Thyroid gland (tissue), 4 donors: ENCODE data around the gene DLGAP4. TPM values are rescaled to one million over a fixed set of nuclear protein-coding genes. Genes with fewer than 3 reads are reported as not detected.

Experiments
- DNase-seq, 2 donors: peaks; one replicate each; pipeline ENCODE4 v3.0.0-alpha.2; 2019
- H3K27ac ChIP-seq, 3 donors: fragments of 200-600 bp; sonication (generic); 1 replicate in 2 of 3; 2 replicates in 1 of 3; pipeline ENCODE4 v1.5.1; 2016 to 2019; ENCODE audit warnings: mild to moderate bottlenecking in 1 of 3, moderate library complexity in 1 of 3
- H3K27me3 ChIP-seq: fragments of 200-600 bp; sonication (generic); one replicate; pipeline ENCODE4 v1.5.1; 2019
- H3K36me3 ChIP-seq, 2 donors: fragments of 200-600 bp; sonication (generic); one replicate each; pipeline ENCODE4 v1.5.1; 2016 to 2019
- H3K4me1 ChIP-seq, 2 donors: fragments of 200-600 bp; sonication (generic); one replicate each; pipeline ENCODE4 v1.5.1; 2017 to 2019
- H3K4me3 ChIP-seq, 3 donors: fragments of 200-600 bp; sonication (generic); replicated peaks in 1 of 3; 1 replicate in 2 of 3; 2 replicates in 1 of 3; pipeline ENCODE4 v1.5.1; 2016; ENCODE audit warnings: mild to moderate bottlenecking in 1 of 3
- H3K9me3 ChIP-seq: fragments of 200-600 bp; sonication (generic); one replicate; pipeline ENCODE4 v1.5.1; 2017
- POLR2A ChIP-seq, 2 donors: fragments of 450-650 bp; IDR thresholded peaks; one replicate each; pipeline ENCODE4 v1.6.1; 2017; ENCODE audit warnings: antibody characterized with exemption in 2 of 2, mild to moderate bottlenecking in 2 of 2, moderate library complexity in 1 of 2
- WGBS, 2 donors: methylation state at CpG; one replicate each; pipeline ENCODE4 v1.1.5; 2017; 5-methylcytosine and 5-hydroxymethylcytosine counted together
- intact Hi-C: fragments of 100-400 bp; cut with DNase I; formaldehyde crosslinking; loops from one replicate; pipeline ENCODE4 v1.15.1; 2023
- total RNA-seq, 4 donors: library from RNA; depleted of rRNA; stranded (reverse); fragments of >200 nt; gene quantifications; one replicate each; pipeline ENCODE4 v1.2.3, GENCODE V29; 2016
- TF ChIP-seq, protein P1 (sequence below), 6 experiments: fragments of 200-600 bp in 3 of 6; fragments of 450-650 bp in 3 of 6; sonication (generic) in 3 of 6; IDR thresholded peaks; one replicate each; pipeline ENCODE4 v1.5.1; 2016 to 2019; ENCODE audit warnings: antibody characterized with exemption in 6 of 6, mild to moderate bottlenecking in 2 of 6, inconsistent platforms in 1 of 6, moderate library complexity in 1 of 6

DLGAP4 gene
- total RNA-seq, 4 donors from 2014 or later, result 29.3 to 52.4 (median 41.5) TPM

DNA sequence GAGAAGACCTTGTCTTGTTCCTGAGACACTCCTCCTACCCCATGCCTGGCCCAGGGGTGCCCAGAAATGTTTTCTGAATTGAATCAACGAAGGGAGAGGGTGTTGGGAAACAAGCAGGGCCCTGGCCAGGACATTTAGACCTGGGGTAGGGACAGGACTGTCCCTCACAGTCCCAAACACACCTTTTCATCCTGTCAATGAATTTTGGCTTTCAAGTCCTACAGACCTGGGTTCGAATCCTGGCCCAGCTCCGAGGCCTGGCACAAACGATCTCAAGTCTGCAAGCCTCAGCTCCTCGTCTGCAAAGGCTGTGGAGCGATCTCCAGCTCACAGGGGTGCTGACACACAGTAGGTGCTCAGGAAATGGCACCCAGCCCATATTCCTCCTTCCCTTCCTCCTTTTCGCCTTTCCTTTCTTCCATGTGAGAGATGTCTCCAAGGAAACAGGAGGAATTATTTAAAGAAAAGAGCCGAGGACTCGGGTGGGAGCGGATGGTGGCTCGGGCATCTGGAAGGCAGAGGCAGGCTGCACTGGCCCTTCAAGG, 7.3 kb upstream of the DLGAP4 start:
- Histone ChIP-seq H3K36me3 (no peaks in the 10 kb centered on the region), H3K4me3 (no peak overlapping the region), H3K4me1 (no peaks in the 10 kb centered on the region), H3K27me3 (peaks cover under 1% of the 10 kb centered on the region), H3K27ac (no peak overlapping the region), H3K9me3 (no peaks in the 10 kb centered on the region)
- intact Hi-C loops, result no loop called here
- TF ChIP-seq, protein P1, sequence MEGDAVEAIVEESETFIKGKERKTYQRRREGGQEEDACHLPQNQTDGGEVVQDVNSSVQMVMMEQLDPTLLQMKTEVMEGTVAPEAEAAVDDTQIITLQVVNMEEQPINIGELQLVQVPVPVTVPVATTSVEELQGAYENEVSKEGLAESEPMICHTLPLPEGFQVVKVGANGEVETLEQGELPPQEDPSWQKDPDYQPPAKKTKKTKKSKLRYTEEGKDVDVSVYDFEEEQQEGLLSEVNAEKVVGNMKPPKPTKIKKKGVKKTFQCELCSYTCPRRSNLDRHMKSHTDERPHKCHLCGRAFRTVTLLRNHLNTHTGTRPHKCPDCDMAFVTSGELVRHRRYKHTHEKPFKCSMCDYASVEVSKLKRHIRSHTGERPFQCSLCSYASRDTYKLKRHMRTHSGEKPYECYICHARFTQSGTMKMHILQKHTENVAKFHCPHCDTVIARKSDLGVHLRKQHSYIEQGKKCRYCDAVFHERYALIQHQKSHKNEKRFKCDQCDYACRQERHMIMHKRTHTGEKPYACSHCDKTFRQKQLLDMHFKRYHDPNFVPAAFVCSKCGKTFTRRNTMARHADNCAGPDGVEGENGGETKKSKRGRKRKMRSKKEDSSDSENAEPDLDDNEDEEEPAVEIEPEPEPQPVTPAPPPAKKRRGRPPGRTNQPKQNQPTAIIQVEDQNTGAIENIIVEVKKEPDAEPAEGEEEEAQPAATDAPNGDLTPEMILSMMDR (IDR thresholded peaks at IDR 0.05), result no peak
- TF ChIP-seq POLR2A (IDR thresholded peaks at IDR 0.05), result no peak
- no peak for DNase-seq
- WGBS, 2 donors, result 79 to 84% methylated on average over 11 of the region's 11 CpGs

DNA sequence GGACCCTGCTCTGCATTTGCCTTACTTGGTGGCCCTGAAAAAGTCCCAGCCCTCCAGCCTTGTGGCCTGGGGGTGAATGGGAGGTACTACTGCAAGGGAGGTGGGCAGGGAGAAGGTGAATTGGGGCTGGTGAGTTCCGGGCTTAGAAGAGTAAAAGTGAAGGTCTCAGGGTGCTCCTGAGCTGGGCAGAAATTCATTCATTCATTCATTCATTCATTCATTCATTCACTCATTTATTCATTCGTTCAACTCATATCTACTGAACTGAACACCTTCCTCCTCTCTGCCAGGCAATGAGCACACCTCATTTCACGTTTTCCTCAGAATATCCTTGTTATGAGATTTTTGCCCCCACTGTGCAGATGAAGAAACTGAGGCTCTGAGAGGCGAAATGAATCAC, 6.7 kb upstream of the DLGAP4 start:
- TF ChIP-seq, protein P1 (IDR thresholded peaks at IDR 0.05), result no peak
- no peak for TF ChIP-seq POLR2A (IDR thresholded peaks at IDR 0.05)
- intact Hi-C loops, result no loop called here
- H3K4me3 ChIP-seq, result no peak overlapping the region
- H3K27me3 ChIP-seq, result peaks cover 4% of the 10 kb centered on the region
- DNase-seq, result no peak
- H3K27ac ChIP-seq, result no peak overlapping the region
- H3K4me1 ChIP-seq, result no peaks in the 10 kb centered on the region
- WGBS, 2 donors, result 78 to 88% methylated on average over 4 of the region's 4 CpGs
- H3K36me3 ChIP-seq, result no peaks in the 10 kb centered on the region
- no peaks in the 10 kb centered on the region for H3K9me3 ChIP-seq

DNA sequence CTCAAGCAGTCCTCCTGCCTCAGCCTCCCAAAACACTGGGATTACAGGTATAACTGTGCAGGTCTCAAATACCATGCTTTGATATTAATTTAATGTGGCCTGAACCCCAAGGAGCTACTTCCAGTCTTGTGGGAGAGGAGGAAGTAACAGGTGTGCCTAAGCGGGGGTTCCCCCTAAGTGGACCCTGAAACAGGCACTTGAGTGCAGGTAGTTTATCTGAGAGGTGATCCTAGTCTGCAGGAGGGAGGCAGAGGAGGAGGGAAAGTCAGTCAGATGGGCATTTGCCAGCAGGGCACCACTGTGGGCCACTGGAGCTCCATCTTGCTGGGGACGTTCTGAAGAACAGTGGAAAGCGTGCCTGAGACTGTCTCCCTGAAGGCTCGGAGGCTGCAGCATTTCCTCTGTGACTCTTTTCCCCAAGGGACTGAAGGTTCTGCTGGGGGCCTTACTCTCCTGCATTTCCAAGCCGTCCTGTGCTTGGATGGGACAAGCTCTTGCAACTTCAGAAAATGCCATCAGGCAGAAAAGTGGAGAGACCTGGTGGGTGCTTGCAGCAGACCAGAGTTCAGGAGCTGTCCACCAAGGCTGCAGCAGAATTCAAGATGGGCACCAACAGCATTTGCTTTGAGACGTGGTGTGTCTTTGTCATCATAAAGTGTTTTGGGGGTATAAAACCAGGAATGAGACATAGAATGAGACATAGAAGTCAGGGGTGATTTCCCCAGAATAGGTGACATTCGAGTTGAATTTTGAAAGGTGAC, 4.6 kb upstream of the DLGAP4 start:
- DNase-seq, result no peak
- no peaks in the 10 kb centered on the region for H3K9me3 ChIP-seq
- no peak overlapping the region for H3K27ac ChIP-seq
- WGBS, 2 donors, result 60 to 76% methylated on average over 7 of the region's 7 CpGs
- H3K4me3 ChIP-seq, result no peak overlapping the region
- peaks cover 19% of the 10 kb centered on the region for H3K27me3 ChIP-seq
- intact Hi-C loops, result no loop called here
- no peak for TF ChIP-seq POLR2A (IDR thresholded peaks at IDR 0.05)
- TF ChIP-seq, protein P1 (IDR thresholded peaks at IDR 0.05), result no peak
- H3K36me3 ChIP-seq, result no peaks in the 10 kb centered on the region
- H3K4me1 ChIP-seq, result peaks cover 4 to 6% of the 10 kb centered on the region in 2 donors

DNA sequence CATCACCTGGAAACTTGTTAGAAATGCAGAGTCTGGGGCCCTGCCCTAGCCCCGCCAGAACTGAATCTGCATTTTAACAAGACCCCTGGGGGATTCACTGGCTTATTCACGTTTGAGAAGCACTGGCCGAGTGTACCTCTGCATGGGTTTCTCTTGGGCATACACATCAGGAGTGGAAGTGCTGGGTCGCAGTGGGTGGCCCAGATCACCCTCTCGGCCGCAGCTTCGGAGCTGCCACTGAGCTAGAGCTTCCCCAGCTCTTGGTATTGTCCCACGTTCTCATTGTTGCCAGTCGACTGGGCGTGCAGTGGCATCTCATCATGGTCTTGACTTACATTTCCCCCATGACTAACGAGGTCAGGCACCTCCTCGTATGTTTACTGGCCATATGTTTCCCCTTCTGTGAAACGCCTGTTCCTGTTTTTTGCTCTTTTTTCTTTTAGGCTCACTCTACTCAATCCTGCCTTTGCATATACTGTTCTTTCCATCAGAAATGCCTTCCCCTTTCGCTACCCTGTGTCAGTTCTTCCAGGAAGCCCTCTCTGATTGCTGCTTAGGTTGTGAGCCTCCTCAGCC, 3.0 kb upstream of the DLGAP4 start:
- H3K4me3 ChIP-seq, result no peak overlapping the region
- peaks cover 25% of the 10 kb centered on the region for H3K27me3 ChIP-seq
- TF ChIP-seq, protein P1 (IDR thresholded peaks at IDR 0.05), result no peak
- no peak for TF ChIP-seq POLR2A (IDR thresholded peaks at IDR 0.05)
- H3K27ac ChIP-seq, result no peak overlapping the region
- 33 to 40% methylated on average over 13 to 14 of the region's 14 CpGs for WGBS, 2 donors
- H3K9me3 ChIP-seq, result no peaks in the 10 kb centered on the region
- peaks cover 8 to 12% of the 10 kb centered on the region in 2 donors for H3K4me1 ChIP-seq
- no peak for DNase-seq
- H3K36me3 ChIP-seq, result no peaks in the 10 kb centered on the region
- intact Hi-C loops, result no loop called here

DNA sequence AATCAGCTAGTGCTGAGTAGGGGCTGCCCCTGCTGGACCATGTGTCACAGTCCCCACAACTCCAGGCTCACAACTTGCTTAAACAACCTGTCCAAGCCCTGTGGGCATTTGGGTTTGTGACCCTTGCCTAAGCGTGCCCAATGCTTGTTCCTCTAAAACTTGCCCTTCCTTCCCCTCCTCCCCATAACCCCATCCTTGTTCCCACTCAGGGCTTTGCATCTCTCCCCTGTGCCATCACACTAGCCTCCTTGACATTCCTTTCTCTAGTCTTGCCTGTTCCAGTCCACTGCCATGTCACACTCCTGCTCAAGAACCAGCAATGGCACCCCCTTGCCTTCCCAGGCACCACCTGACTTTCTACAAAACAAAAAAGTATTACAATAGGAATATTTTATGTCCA, 2.3 kb upstream of the DLGAP4 start:
- no peaks in the 10 kb centered on the region for H3K9me3 ChIP-seq
- no peak overlapping the region for H3K27ac ChIP-seq
- H3K4me1 ChIP-seq, result peaks cover 8 to 12% of the 10 kb centered on the region in 2 donors
- 45 to 54% methylated on average over 1 of the region's 1 CpG for WGBS, 2 donors
- no peak for TF ChIP-seq POLR2A (IDR thresholded peaks at IDR 0.05)
- TF ChIP-seq, protein P1 (IDR thresholded peaks at IDR 0.05), result no peak
- intact Hi-C loops, result no loop called here
- H3K36me3 ChIP-seq, result no peaks in the 10 kb centered on the region
- no peak for DNase-seq
- no peak overlapping the region for H3K4me3 ChIP-seq
- peaks cover 25% of the 10 kb centered on the region for H3K27me3 ChIP-seq
